GM12878 (cell line): ENCODE data around the gene DNAH9. TPM values are rescaled to one million over a fixed set of nuclear protein-coding genes. Genes with fewer than 3 reads are reported as not detected.

Experiments
- ATAC-seq: fragments of 200-7000 bp; cut with Tn5 transposase; 3 replicates; pipeline ENCODE4 v1.9.1; 2020; ENCODE audit warnings: mild to moderate bottlenecking, moderate library complexity
- BruUV-seq: library from RNA; stranded (reverse); fragments of 400-500 nt; replicated peaks from 2 replicates; lab custom pipeline; 2021; lab: Mats Ljungman, UMichigan
- CTCF ChIA-PET: fragments of 300-600 bp; sonication (Branson Sonifier 250); formaldehyde crosslinking; extraction: SDS; loops from one replicate; lab custom pipeline; 2021; ENCODE audit warnings: inconsistent platforms; lab: Yijun Ruan, JAX
- POLR2A ChIA-PET: fragments of 350-600 bp; formaldehyde crosslinking; extraction: SDS; loops from one replicate; lab custom pipeline; 2021; ENCODE audit warnings: inconsistent platforms; lab: Charles Lee
- RAD21 ChIA-PET: fragments of 300-600 bp; sonication (Branson Sonifier 250); formaldehyde crosslinking; loops from one replicate; lab custom pipeline; 2023; ENCODE audit warnings: antibody characterized with exemption; ENCODE audit not compliant: unreplicated experiment; lab: Charles Lee
- SMC1A ChIA-PET: fragments of 300-600 bp; sonication (Branson Sonifier 250); formaldehyde crosslinking; loops from one replicate; lab custom pipeline; 2023; ENCODE audit not compliant: unreplicated experiment, uncharacterized antibody; lab: Charles Lee
- DNase-seq: peaks from one replicate; pipeline ENCODE4 v3.0.0-alpha.2; 2011; ENCODE audit warnings: low read depth, low spot score
- FAIRE-seq: peaks from 3 replicates; lab custom pipeline; 2011; peaks lifted over from hg19 to GRCh38; lab: Jason Lieb, UNC
- H2AFZ ChIP-seq: 2 replicates; pipeline ENCODE4 v1.6.0; 2011; ENCODE audit warnings: low read depth, low read length, control low read depth; ENCODE audit not compliant: control insufficient read depth
- H3K27ac ChIP-seq: 2 replicates; pipeline ENCODE4 v1.5.1; 2011; ENCODE audit warnings: control low read depth; ENCODE audit not compliant: control insufficient read depth, insufficient read depth
- H3K27me3 ChIP-seq, 2 experiments: replicated peaks in 1 of 2; 2 replicates each; pipeline versions ENCODE4 v1.6.0 to v1.6.1; 2011; ENCODE audit warnings: low read length in 1 of 2; ENCODE audit not compliant: control insufficient read depth in 2 of 2, insufficient read depth in 2 of 2
- H3K36me3 ChIP-seq, 2 experiments: 2 replicates each; pipeline ENCODE4 v1.5.1; 2011; ENCODE audit warnings: low read length in 1 of 2; ENCODE audit not compliant: control insufficient read depth in 2 of 2, insufficient read depth in 2 of 2
- H3K4me1 ChIP-seq: 2 replicates; pipeline ENCODE4 v1.6.1; 2011; ENCODE audit warnings: mild to moderate bottlenecking, low read length, moderate library complexity, mixed read lengths; ENCODE audit not compliant: control insufficient read depth, insufficient read depth
- H3K4me2 ChIP-seq: 2 replicates; pipeline ENCODE4 v1.6.0; 2011; ENCODE audit warnings: control low read depth; ENCODE audit not compliant: control insufficient read depth, insufficient read depth
- H3K4me3 ChIP-seq: fragments of 200-600 bp; sonication (generic); 2 replicates; pipeline ENCODE4 v1.5.1; 2016
- H3K79me2 ChIP-seq: 2 replicates; pipeline ENCODE4 v1.6.0; 2011; ENCODE audit warnings: low read length; ENCODE audit not compliant: control insufficient read depth, insufficient read depth
- H3K9ac ChIP-seq: 2 replicates; pipeline ENCODE4 v1.8.0; 2011; ENCODE audit warnings: low read length, control low read depth, mixed read lengths; ENCODE audit not compliant: control insufficient read depth, insufficient read depth
- H3K9me3 ChIP-seq: replicated peaks from 3 replicates; pipeline ENCODE4 v1.5.1; 2011; ENCODE audit warnings: mild to moderate bottlenecking, low read length; ENCODE audit not compliant: control insufficient read depth, insufficient read depth
- H4K20me1 ChIP-seq: 2 replicates; pipeline ENCODE4 v1.6.0; 2011; ENCODE audit not compliant: control insufficient read depth, insufficient read depth
- BACH1 ChIP-seq: fragments of 450-650 bp; IDR thresholded peaks from 2 replicates; pipeline ENCODE4 v1.6.1; 2017; ENCODE audit warnings: mild to moderate bottlenecking, borderline replicate concordance
- BHLHE40 ChIP-seq, 2 experiments: fragments of 450-650 bp in 1 of 2; IDR thresholded peaks; 2 replicates each; pipeline ENCODE4 v1.6.1; 2011 to 2017; ENCODE audit warnings: low read depth in 2 of 2, borderline replicate concordance in 1 of 2, improper control_type of control experiment in 1 of 2, low read length in 1 of 2, mild to moderate bottlenecking in 1 of 2
- CBX3 ChIP-seq: fragments of 200-600 bp; sonication (generic); IDR thresholded peaks from 2 replicates; pipeline ENCODE4 v1.6.1; 2016; ENCODE audit warnings: low read depth, borderline replicate concordance
- CREM ChIP-seq: IDR thresholded peaks from 2 replicates; pipeline ENCODE4 v1.6.1; 2014; ENCODE audit warnings: antibody characterized with exemption, low read depth
- E4F1 ChIP-seq: fragments of 450-650 bp; IDR thresholded peaks from 2 replicates; pipeline ENCODE4 v1.6.1; 2018; ENCODE audit warnings: borderline replicate concordance, mild to moderate bottlenecking; ENCODE audit not compliant: partially characterized antibody
- FOXK2 ChIP-seq: fragments of 450-650 bp; IDR thresholded peaks from 2 replicates; pipeline ENCODE4 v1.6.1; 2017; ENCODE audit warnings: mild to moderate bottlenecking, moderate library complexity
- GABPA ChIP-seq: IDR thresholded peaks from 2 replicates; pipeline ENCODE4 v1.6.1; 2014; ENCODE audit warnings: antibody characterized with exemption, low read depth, mild to moderate bottlenecking, inconsistent platforms
- IRF5 ChIP-seq: fragments of 450-650 bp; IDR thresholded peaks from 2 replicates; pipeline ENCODE4 v1.6.1; 2017; ENCODE audit warnings: borderline replicate concordance
- MEF2B ChIP-seq: fragments of 450-650 bp; IDR thresholded peaks from 2 replicates; pipeline ENCODE4 v1.6.1; 2018; ENCODE audit warnings: mild to moderate bottlenecking, moderate library complexity; ENCODE audit not compliant: partially characterized antibody, poor library complexity, severe bottlenecking
- MXI1 ChIP-seq: fragments of 150-350 bp; IDR thresholded peaks from 2 replicates; pipeline ENCODE4 v1.6.1; 2011; ENCODE audit warnings: low read depth, mild to moderate bottlenecking, inconsistent platforms, low read length, improper control_type of control experiment
- MYB ChIP-seq: fragments of 150-350 bp; IDR thresholded peaks from 2 replicates; pipeline ENCODE4 v1.6.1; 2014; ENCODE audit warnings: mild to moderate bottlenecking, low read depth, low read length, borderline replicate concordance
- NR2C1 ChIP-seq: fragments of 450-650 bp; IDR thresholded peaks from 2 replicates; pipeline ENCODE4 v1.6.1; 2017; ENCODE audit warnings: antibody characterized with exemption, mild to moderate bottlenecking, moderate library complexity
- NR2C2 ChIP-seq: IDR thresholded peaks from 2 replicates; pipeline ENCODE4 v1.6.1; 2011; ENCODE audit warnings: borderline replicate concordance, low read depth; ENCODE audit not compliant: control insufficient read depth, insufficient read length
- RAD51 ChIP-seq: fragments of 450-650 bp; IDR thresholded peaks from 2 replicates; pipeline ENCODE4 v1.6.1; 2016; ENCODE audit warnings: moderate library complexity, mild to moderate bottlenecking, inconsistent platforms
- SMARCA5 ChIP-seq: fragments of 450-650 bp; IDR thresholded peaks from 2 replicates; pipeline ENCODE4 v1.6.1; 2017; ENCODE audit warnings: mild to moderate bottlenecking
- TBL1XR1 ChIP-seq: IDR thresholded peaks from 2 replicates; pipeline ENCODE4 v1.6.1; 2012; ENCODE audit warnings: low read depth, low read length, improper control_type of control experiment
- TCF12 ChIP-seq: IDR thresholded peaks from 2 replicates; pipeline ENCODE4 v1.6.1; 2011; ENCODE audit warnings: low read depth, mild to moderate bottlenecking, low read length
- USF1 ChIP-seq: IDR thresholded peaks from 2 replicates; pipeline ENCODE4 v1.6.1; 2011; ENCODE audit warnings: borderline replicate concordance, low read depth, mild to moderate bottlenecking, moderate library complexity, mixed read lengths, low read length; ENCODE audit not compliant: insufficient read depth; ENCODE audit errors: extremely low read length
- WGBS: methylation state at CpG from one replicate; pipeline ENCODE4 v1.1.6; 2016; ENCODE audit warnings: low lambda C conversion rate; ENCODE audit not compliant: insufficient replicate concordance, insufficient coverage; ENCODE audit errors: missing lambda C conversion rate; 5-methylcytosine and 5-hydroxymethylcytosine counted together
- in situ Hi-C: fragments of 300-500 bp; cut with MboI; formaldehyde crosslinking; loops from 9 replicates; pipeline ENCODE4 v1.14.3; 2018; ENCODE audit warnings: mixed read lengths
- intact Hi-C: fragments of 100-400 bp; cut with micrococcal nuclease; formaldehyde crosslinking; loops from one replicate; pipeline ENCODE4 v1.14.2; 2022; ENCODE audit not compliant: unreplicated experiment
- polyA plus RNA-seq, 11 experiments: library from polyadenylated mRNA; depleted of rRNA in 4 of 11; unstranded in 6 of 11; stranded (reverse) in 5 of 11; fragments of >200 nt; fragmentation: Nextera tagmentation in 4 of 11; fragmentation: Illumina TruSeq in 1 of 11; extraction: Ambion mirVana in 4 of 11; extraction: Trizol in 1 of 11; gene quantifications; 1 replicate in 1 of 11; 2 replicates in 10 of 11; pipeline versions ENCODE4 v1.2.1 to v1.2.3, GENCODE V29; 2011 to 2016; ENCODE audit warnings: inconsistent platforms in 2 of 11, missing spikeins in 2 of 11, low read depth in 1 of 11
- total RNA-seq, 4 experiments: library from RNA; depleted of rRNA in 3 of 4; stranded (reverse); fragments of >200 nt in 3 of 4; fragmentation: Illumina TruSeq in 1 of 4; extraction: Trizol in 1 of 4; gene quantifications; 2 replicates each; pipeline versions ENCODE4 v1.2.1 to v1.2.3, GENCODE V29; 2013 to 2021

DNAH9 gene
- total and polyA plus RNA-seq, 10 of the 15 experiments (the other 5 are each of a cell fraction or from before 2014, with no cell fraction given) = 0.10 to 0.40 (median 0.19) TPM; not detected in 7

GRCh38 chr17:11707586-11707985, 109.3 kb downstream of the DNAH9 start:
- ChIA-PET RAD21 (no interaction called here), CTCF (no interaction called here), POLR2A (no interaction called here), SMC1A (no interaction called here)
- WGBS = 4% methylated on average over 4 of the region's 4 CpGs
- BruUV-seq = no TSS peak
- no peak overlapping the region for H2AFZ ChIP-seq
- H3K4me3 ChIP-seq = no peak overlapping the region
- H3K27ac ChIP-seq = no peak overlapping the region
- H3K36me3 ChIP-seq = no peaks in the 10 kb centered on the region
- no peak overlapping the region for H3K9ac ChIP-seq
- H3K79me2 ChIP-seq = no peaks in the 10 kb centered on the region
- TF ChIP-seq USF1 (no peak), GABPA (no peak), MEF2B (no peak), BACH1 (no peak), NR2C2 (no peak), CBX3 (no peak), BHLHE40 (IDR thresholded peaks at IDR 0.05; ENCODE audit: borderline replicate concordance in 1 of 2, low read depth in 2 of 2, low read length in 1 of 2) (no peak), IRF5 (no peak), SMARCA5 (no peak), MYB (no peak), TBL1XR1 (no peak), MXI1 (no peak), NR2C1 (no peak), E4F1 (no peak), FOXK2 (no peak), TCF12 (no peak), CREM (no peak), RAD51 (no peak)
- no peak for ATAC-seq
- H4K20me1 ChIP-seq = no peaks in the 10 kb centered on the region
- H3K4me1 ChIP-seq = no peaks in the 10 kb centered on the region
- H3K27me3 ChIP-seq = no peaks in the 10 kb centered on the region
- H3K4me2 ChIP-seq = no peak overlapping the region
- no peaks in the 10 kb centered on the region; the same call in 2 of the 3 replicates for H3K9me3 ChIP-seq
- intact Hi-C loops (no loop called here), in situ Hi-C loops (no loop called here)
- FAIRE-seq = no peak
- no peak for DNase-seq
